ENCODE results near the gene PRR33.

Gene PRR33

DNA sequence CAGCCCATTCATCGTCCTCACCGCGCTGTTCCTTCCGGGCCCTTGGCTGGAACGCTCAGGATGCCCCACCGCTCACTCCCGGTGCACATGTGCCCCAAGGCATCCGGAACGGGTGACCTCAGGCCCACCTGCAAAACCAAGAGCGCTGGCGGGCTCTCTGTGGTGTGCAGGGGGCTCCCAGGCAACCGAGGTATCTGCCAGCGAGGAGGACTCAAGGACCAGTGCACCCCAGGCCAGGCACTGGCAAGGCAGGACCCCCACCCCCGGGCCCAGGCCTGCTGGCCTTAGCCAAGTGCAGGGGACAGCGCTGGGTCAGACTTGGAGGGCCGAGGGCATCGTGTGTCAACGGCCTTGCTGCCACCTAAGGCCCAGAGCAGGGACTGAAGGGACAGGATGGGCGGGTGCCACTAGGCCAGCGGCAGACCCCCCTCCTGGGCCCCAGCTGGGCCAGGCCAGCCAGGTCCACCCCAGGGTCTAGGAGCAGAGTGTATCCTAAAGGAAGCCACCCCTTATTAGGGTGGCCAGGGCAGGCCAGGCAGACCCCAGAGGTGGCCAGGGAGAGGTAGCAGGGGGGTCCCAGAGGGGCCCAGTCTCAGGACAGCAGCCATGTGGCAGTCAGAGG, 36.3 kb upstream of the PRR33 start:
- DNase-seq (ENCODE audit: low read depth), result no peak

DNA sequence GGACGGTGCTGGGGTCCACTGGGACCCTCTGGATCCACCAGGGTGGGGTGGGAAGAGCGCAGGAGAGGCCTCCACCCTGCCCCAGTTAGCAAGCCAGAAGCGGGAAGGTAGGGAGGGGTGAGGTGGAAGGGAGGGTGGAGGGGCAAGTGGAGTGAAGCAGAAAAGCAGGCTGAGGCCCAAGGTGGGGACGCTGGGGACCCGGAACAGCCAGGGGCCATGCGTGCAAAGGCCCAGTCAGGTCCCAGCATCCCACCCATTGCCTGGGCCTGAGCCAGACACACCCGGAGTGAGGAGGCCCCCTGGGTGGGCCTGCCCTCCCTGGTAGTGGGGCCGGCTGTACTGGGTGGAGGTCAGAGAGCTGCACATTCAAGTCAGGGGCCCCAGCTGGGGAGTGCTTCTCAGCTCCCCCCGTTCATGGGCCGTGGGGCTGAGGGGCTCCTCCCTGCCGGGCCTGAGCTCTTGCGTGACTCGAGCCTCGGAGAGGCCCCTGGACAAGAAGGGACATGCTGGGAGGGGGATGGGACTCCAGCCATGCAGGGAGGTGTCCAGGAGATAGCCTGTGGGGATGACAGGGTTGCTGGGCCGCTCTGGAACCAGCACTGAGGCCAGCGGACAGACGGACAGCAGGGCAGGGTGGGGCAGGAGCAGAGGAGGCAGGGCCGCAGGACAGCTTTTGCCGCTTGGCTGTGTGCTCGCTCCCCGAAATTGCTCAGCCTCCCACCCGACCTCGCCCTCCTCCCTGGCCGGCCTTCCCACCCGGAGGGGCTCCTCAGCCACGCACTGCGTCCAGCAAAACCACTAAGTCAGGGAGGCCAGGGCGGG, 35.5 kb upstream of the PRR33 start:
- DNase-seq (ENCODE audit: low read depth), result no peak

GRCh38 chr11:1926156-1927025, 34.7 kb upstream of the PRR33 start:
- no peak for DNase-seq (ENCODE audit: low read depth)

- DNase-seq (ENCODE audit: low read depth), result no peak
Measured at GRCh38 chr11:1925373-1926155, 33.9 kb upstream of the PRR33 start.

DNA sequence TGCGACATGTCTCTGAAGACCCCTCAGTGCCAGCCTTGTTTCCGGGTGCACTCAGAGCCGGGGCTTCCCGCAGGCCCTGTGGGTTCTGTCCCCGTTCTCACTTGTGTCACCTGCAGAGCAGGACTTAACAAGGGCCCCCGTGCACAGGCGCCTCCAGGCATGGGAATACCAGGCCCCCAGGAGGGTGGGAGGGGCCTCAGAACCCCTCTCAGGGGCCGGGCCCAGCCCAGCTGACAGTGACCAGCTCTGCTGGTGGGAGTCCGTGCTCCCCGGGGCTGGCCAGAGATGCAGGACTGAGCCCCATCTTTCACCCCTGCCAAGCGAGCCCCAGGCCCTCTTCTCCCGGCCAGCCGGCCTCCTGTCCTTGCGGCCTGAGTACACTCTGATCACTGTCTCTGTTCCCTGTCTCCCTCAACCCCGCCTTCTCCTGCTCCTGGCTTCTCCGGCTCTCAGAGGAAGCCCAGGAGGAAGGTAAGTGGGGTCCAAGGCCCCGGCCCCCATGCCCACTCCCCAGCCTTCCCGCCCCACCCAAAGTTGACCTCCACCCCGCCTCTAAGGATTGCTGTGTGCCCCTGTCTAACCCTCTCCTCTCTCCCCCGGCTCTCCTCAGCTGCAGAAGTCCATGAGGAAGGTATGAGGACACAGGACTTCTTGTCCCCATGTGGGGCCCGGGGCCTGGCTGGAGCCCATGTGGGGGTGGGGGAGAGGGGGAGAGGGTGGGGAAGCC, 33.1 kb upstream of the PRR33 start:
- no peak for DNase-seq (ENCODE audit: low read depth)

DNA sequence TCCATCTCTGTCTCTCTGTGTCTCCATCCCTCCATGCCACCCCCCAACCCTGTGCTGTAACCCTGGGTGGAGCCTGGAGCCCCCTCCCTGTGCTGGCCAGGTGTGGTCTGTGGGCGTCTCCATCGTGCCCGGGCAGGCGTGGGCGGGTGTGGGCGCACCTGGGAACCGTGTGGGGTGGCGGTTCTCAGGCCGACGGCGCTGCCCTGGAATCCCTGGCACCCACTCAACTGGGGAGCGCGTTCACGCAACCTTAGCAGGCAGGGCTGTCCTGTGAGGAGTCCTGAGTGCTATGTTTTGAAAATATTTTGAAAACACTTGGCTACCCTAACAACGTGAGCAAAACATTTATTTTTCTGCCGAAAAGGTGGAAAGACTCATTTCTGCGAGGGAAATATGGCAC, 32.5 kb upstream of the PRR33 start:
- no peak for DNase-seq (ENCODE audit: low read depth)

- DNase-seq (ENCODE audit: low read depth), result no peak
Measured at GRCh38 chr11:1923201-1923956, 31.7 kb upstream of the PRR33 start.

DNA sequence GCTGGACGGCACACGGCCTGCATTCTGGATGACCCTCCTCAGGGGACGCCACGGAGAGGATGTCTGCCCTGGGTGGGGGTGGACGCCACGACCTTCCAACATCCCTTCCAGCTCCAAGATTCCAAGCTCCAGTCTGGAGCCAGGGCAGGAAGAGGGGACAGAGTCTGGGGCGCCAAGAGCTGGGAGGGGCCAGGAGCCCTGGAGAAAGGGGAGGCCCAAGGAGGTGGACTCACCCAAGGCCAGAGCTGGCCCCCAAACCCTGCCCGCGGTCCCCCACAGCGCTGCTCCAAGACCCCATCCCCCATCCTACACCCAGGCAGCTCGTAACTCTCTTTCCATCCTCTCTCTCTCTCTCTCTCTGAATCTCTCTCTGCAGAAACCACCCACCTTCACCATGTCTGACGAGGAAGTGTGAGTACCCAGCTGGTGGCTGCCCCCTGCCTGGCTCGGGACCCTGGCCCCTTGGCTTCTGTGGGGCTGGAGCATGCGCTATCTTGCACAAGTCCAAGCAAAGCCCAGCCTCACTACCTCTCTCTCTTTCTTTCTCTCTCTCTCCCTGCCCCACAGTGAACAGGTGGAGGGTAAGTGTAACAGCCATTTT, 30.9 kb upstream of the PRR33 start:
- no peak for DNase-seq (ENCODE audit: low read depth)

- no peak for DNase-seq (ENCODE audit: low read depth)
Measured at GRCh38 chr11:1921574-1922141, 30.0 kb upstream of the PRR33 start.

- DNase-seq (ENCODE audit: low read depth), result no peak
Measured at GRCh38 chr11:1920909-1921573, 29.3 kb upstream of the PRR33 start.

- no peak for DNase-seq (ENCODE audit: low read depth)
Measured at GRCh38 chr11:1920128-1920908, 28.6 kb upstream of the PRR33 start.

DNA sequence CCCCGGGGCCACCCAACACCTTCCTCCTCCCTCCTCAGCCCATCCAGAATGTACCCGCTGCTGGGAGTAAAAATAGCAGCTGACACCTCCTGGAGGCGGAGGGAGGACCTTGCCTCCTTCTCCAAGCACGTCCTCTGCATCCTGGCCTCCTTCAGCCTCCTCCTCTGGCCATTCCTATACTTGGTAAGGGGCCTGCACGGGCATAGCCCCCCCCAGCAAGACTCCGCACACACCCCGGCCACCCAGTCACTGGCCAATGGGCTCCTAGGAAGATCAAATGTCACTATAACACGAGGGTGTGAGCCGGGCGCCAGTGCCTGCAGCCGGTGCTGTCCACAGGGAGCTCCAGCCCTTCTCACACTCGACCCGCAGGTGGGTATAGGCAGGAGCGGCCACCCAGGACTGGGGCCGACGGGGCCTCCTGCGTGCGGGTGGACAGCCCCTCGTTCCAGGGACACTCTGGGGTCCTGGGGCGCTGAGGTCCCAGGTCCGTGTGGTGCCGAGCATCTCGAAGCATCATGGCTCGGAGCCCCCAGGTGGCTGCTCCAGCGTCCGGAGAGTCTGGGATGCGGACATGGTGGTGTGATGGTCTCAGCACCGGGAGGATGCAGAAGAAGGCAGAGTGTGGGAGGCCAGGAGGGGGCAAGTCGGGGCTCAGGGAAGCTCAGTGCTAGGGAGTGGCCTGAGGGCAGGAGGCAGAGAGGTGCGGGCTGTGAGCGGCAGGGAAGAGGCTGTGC, 27.9 kb upstream of the PRR33 start, which contains the start of gene TNNT3:
Gene TNNT3, plus strand, starts transcription at position 313 of the 737 bp plus-strand sequence. CDS start 3,172 bp downstream, outside the sequence.
- no peak for DNase-seq (ENCODE audit: low read depth)

DNA sequence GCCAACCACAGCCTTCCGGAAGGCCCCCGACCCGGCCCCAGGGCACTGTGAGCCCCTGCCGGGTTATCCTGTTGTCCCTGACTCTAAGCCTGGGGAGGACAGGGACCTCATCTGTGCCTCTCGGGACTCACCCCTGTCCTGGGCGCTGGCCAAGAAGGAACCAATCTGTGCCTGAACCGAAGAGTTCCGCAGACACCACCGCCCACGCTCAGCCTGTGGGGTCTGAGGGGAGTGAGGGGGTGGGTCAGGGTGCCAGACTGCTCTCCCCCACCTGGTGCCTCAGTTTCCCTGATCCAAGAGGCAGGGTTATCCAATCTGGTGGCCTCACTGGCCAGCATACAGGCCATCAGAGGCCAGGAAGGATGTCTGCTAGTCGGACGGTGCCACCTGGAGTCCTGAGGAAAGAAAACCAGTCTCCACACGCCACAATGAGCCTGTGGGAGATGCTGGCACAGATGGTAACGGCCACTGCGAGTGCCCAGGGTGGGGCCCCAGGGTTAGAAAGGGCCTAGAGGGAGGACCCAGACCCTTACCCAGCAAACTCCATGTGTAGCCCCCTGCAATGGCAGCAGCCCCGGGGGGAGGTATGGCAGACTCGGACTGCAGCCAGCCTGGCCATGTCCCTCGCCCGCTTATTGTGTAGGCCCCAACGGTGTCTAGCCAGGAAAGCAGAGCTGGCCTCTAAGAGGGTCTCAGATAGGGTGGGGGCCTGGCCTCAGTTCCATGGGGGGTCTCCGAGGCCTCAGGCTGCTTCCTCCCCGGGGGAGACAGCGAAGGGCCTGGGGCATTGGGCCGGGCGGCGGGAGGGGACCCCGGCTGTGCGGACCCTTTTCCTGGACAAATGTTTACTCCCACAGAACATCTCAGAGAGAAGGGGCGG, 27.0 kb upstream of the PRR33 start:
- no peak for DNase-seq (ENCODE audit: low read depth)

DNA sequence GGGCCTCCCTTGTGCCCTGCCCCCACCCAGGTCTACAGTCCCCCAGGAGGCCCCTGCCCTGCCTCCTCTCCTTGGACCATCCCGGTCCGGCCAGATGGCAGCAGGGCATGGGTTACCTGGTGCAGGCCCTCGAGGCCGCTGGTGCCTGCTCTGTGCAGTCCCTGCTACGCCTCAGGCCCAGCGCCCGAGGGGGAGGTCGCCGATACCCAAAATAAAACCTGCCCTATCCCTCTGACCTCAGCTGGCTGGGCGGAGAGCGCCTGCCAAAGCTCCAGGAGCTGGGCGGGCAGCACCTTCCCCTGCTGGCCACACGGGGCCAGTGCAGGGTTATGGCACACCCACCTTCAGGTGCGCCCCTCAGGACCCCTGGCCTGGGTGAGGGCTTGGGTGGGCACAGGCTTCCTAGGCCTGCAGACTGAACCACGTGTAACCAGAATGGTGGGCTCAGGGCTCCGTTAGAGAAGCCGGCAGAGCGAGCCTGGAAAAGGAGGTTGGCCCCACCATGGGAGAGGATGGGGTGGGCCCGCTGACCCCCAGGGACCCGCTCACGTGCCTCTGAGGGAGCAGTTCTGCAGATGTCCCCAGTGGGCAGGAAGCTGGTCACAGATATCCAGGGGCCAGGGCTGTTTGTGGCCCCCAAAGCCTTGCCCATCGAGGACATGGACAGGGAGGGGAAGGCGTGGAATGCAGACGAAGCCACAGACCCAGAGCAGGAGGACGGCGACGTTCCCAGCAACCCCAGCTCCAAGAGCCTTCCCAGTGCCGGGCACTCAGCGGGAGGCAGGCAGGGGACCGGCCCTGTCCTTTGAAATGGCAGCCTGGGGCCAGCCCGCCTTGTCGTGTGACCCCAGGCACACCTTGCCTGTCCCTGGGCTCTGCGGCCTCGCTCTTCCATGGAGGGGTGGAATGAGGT, 26.1 kb upstream of the PRR33 start:
- no peak for DNase-seq (ENCODE audit: low read depth)

DNA sequence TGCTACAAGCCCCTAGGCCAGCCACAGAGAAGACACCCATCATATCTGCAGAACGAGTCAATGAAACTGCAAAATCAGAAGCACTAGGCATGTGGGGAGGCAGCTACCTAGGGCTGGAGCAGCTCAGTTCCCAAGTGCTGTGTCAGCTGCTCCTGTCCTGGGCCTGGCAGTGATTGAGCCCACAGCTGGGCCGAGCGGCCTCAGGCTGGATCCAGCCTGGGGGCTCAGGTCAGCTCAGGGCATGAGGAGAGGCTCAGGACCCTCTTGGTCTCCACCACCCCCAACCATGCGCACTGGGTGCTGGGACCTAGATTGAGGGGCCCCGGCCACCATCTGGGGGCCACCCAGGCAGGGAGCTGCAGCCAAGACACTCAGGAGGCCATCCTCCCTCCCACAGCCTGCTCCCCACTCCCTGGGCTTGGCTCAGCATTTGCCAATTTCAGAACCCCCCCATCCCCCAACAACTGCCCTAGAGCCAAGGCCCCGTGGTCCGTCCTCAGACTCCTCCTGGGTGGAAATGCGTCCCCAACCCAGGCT, 25.4 kb upstream of the PRR33 start:
- DNase-seq (ENCODE audit: low read depth), result no peak
